ENCODE results near the gene LSP1. TPM values are rescaled to one million over a fixed set of nuclear protein-coding genes. Genes with fewer than 3 reads are reported as not detected.
"Not testable (repeated sequence)": the region's sequence is repeated elsewhere in the genome, so short reads cannot be mapped to it uniquely, and the experiment has no call there.

The LSP1 gene
- total RNA-seq, 4 donors from 2014 or later, result 12.3 to 69.6 (median 23.2) TPM

DNA sequence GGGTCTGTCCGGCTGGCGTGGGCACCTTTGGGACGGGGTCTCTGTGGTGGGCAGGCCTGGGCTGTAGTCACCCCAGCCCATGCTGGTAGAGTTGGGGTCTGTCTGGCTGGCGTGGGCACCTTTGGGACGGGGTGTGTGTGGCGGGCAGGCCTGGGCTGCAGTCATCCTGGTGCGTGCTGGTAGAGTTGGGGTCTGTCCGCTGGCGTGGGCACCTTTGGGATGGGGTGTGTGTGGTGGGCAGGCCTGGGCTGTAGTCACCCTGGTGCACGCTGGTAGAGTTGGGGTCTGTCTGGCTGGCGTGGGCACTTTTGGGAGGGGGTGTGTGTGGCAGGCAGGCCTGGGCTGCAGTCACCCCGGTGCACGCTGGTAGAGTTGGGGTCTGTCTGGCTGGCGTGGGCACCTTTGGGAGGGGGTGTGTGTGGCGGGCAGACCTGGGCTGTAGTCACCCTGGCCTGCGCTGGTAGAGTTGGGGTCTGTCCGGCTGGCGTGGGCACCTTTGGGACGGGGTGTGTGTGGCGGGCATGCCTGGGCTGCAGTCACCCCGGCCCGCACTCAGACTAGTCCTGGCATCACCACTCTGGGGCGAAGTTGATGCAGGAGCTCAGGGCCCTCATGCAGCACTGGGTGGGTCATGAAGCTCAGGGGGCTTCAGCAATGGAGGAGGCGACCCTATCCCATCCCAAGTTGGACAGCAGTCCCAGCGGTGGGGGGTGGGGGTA, 19.5 kb downstream of the LSP1 start:
- Histone ChIP-seq H3K4me3 (no peak overlapping the region), H3K27me3 (no peaks in the 10 kb centered on the region), H3K4me1 (peaks cover 0 to 50% (median 17%) of the 10 kb centered on the region in 4 donors), H3K27ac (peak overlapping the region; percentile 18 to 71 (median 66)), H3K9me3 (no peaks in the 10 kb centered on the region), H3K36me3 (no peaks in the 10 kb centered on the region)
- intact Hi-C loops (cut with DNase I; ENCODE audit: low total_unique reads), result no loop called here
- in situ Hi-C loops (cut with MboI; ENCODE audit: low pct_ligation_motif_present in 1 of 4, low pct_unique_long_range_greater_than_20kb in 1 of 4, low sequenced_read_pairs in 3 of 4), result no loop called here
- 29 to 76% methylated on average over 2 to 21 of the region's 25 CpGs for WGBS, 2 donors (ENCODE audit: low coverage in 1 of 2)
- TF ChIP-seq EP300 (IDR thresholded peaks at IDR 0.05; ENCODE audit: low read depth) (no peak), POLR2AphosphoS5 (IDR thresholded peaks at IDR 0.05) (no peak), POLR2A (IDR thresholded peaks at IDR 0.05) (no peak)
- TF ChIP-seq, protein P1, sequence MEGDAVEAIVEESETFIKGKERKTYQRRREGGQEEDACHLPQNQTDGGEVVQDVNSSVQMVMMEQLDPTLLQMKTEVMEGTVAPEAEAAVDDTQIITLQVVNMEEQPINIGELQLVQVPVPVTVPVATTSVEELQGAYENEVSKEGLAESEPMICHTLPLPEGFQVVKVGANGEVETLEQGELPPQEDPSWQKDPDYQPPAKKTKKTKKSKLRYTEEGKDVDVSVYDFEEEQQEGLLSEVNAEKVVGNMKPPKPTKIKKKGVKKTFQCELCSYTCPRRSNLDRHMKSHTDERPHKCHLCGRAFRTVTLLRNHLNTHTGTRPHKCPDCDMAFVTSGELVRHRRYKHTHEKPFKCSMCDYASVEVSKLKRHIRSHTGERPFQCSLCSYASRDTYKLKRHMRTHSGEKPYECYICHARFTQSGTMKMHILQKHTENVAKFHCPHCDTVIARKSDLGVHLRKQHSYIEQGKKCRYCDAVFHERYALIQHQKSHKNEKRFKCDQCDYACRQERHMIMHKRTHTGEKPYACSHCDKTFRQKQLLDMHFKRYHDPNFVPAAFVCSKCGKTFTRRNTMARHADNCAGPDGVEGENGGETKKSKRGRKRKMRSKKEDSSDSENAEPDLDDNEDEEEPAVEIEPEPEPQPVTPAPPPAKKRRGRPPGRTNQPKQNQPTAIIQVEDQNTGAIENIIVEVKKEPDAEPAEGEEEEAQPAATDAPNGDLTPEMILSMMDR (IDR thresholded peaks at IDR 0.05), result no peak
- DNase-seq, result no peak

DNA sequence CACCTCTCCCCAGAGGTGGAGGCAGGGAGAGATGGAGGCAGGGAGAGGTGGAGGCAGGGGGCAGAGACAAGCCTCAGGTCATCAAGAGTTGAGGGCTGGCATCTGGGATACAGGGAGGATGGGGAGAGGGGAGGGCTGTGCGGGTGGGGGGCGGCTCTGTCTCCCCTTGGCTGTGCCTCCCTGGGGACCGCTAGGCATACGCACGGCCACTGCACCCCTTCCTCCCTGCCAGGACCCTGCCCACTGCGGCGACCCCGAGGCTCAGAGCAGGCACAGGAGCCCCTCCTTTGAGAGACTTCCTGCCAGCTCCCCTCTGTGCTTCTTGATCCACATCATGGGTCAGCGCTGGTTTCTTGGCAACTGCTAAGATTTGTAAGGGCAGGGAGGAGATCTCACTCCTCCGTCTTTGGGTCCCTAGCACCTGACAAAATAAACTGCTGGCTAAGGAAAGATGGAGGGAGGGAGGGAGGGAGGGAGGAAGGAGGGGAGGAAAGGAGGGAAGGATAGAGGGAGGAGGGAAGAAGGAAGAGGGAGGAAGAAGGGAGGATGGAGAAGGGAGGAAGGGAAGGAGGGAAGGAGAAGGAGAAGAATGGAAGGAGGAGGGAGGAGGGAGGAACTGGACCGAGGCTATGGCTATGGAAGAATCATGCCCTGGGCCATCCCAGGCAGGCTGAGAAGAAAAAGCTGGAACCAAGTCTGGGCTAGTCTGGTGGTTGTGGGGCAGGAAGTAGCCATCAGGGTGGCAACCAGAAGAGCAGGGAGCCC, 20.3 kb downstream of the LSP1 start:
- Histone ChIP-seq H3K9me3 (no peaks in the 10 kb centered on the region), H3K36me3 (no peaks in the 10 kb centered on the region), H3K27me3 (no peaks in the 10 kb centered on the region), H3K27ac (peak overlapping the region; percentile 41 to 71 (median 66)), H3K4me1 (peaks cover 0 to 58% (median 15%) of the 10 kb centered on the region in 4 donors), H3K4me3 (no peak overlapping the region)
- intact Hi-C loops (cut with DNase I; ENCODE audit: low total_unique reads) (no loop called here), in situ Hi-C loops (cut with MboI; ENCODE audit: low pct_ligation_motif_present in 1 of 4, low pct_unique_long_range_greater_than_20kb in 1 of 4, low sequenced_read_pairs in 3 of 4) (no loop called here)
- TF ChIP-seq EP300 (IDR thresholded peaks at IDR 0.05; ENCODE audit: low read depth) (no peak), POLR2A (IDR thresholded peaks at IDR 0.05) (no peak), POLR2AphosphoS5 (IDR thresholded peaks at IDR 0.05) (no peak)
- TF ChIP-seq, protein P1 (IDR thresholded peaks at IDR 0.05), result no peak
- no peak for DNase-seq
- 0 to 53% methylated on average over 1 to 11 of the region's 11 CpGs for WGBS, 2 donors (ENCODE audit: low coverage in 1 of 2)

DNA sequence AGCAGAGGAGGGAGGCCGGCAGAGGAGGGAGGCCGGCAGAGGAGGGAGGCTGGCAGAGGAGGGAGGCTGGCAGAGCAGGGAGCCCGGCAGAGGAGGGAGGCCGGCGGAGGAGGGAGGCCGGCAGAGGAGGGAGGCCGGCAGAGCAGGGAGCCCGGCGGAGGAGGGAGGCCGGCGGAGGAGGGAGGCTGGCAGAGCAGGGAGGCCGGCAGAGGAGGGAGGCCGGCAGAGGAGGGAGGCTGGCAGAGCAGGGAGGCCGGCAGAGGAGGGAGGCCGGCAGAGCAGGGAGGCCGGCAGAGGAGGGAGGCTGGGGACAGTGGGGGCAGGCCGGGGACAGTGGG, 20.9 kb downstream of the LSP1 start:
- in situ Hi-C loops (cut with MboI; ENCODE audit: low pct_ligation_motif_present in 1 of 4, low pct_unique_long_range_greater_than_20kb in 1 of 4, low sequenced_read_pairs in 3 of 4); intact Hi-C loops (cut with DNase I; ENCODE audit: low total_unique reads); H3K9me3 ChIP-seq; H3K4me3 ChIP-seq; DNase-seq; H3K27me3 ChIP-seq; H3K36me3 ChIP-seq: not testable (repeated sequence)
- peaks cover 0 to 56% (median 14%) of the 10 kb centered on the region in 4 donors for H3K4me1 ChIP-seq
- peak overlapping the region; percentile 39 to 71 (median 53) for H3K27ac ChIP-seq
- 62 to 78% methylated on average over 12 to 16 of the region's 17 CpGs for WGBS, 2 donors (ENCODE audit: low coverage in 1 of 2)

DNA sequence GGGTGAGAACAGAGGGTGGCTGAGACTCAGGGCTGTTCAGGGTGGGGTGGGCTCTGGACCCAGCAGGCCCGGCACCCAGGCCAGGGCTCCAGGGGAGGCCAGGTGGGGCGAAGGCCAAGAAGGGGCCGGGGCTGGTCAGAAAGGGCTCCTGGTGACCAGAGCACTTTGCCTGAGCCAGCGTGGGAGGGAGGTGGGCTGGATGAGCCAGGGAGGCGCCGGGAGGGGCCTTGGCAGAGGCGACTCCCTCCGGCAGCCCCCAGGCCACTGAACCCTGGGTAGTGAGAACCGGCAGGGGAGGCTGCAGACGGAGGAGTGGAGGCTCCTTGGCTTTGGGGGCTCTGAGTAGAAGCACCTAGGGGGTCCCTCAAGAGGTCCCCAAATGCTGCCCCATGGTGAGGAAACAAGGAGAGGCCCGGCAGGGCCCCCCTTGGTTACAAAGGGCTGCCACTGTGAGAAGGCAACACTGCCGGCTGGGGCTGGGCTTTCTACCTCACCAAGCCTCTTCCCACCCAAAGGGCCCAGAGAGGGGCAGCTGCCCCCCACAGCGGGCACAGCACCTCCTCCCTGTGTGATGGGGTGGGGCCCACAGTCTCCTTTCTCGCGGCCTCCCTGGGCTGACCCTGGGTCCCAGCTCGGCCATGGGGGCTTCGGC, 21.7 kb downstream of the LSP1 start:
- Histone ChIP-seq H3K27ac (peak overlapping the region; percentile 60 to 74 (median 67)), H3K4me1 (peaks cover 0 to 53% (median 14%) of the 10 kb centered on the region in 4 donors)
- in situ Hi-C loops (cut with MboI; ENCODE audit: low pct_ligation_motif_present in 1 of 4, low pct_unique_long_range_greater_than_20kb in 1 of 4, low sequenced_read_pairs in 3 of 4); H3K4me3 ChIP-seq; intact Hi-C loops (cut with DNase I; ENCODE audit: low total_unique reads); H3K9me3 ChIP-seq; H3K27me3 ChIP-seq; H3K36me3 ChIP-seq: not testable (repeated sequence)
- DNase-seq, result peak; percentile 7
- WGBS, 2 donors (ENCODE audit: low coverage in 1 of 2), result 73% methylated on average over 14 of the region's 17 CpGs; no CpG with 5 or more reads in 1 of the 2 donors

Measured in transverse colon (tissue), 4 donors.